CD4-positive, alpha-beta T cell treated with Interleukin-4 for 4 hours (primary cell): ENCODE data around the gene CKLF.
"Not testable (repeated sequence)": the region's sequence is repeated elsewhere in the genome, so short reads cannot be mapped to it uniquely, and the experiment has no call there.

Experiments
- DNase-seq: peaks from one replicate; pipeline ENCODE4 v3.0.0-alpha.2; 2020

CKLF gene

DNA sequence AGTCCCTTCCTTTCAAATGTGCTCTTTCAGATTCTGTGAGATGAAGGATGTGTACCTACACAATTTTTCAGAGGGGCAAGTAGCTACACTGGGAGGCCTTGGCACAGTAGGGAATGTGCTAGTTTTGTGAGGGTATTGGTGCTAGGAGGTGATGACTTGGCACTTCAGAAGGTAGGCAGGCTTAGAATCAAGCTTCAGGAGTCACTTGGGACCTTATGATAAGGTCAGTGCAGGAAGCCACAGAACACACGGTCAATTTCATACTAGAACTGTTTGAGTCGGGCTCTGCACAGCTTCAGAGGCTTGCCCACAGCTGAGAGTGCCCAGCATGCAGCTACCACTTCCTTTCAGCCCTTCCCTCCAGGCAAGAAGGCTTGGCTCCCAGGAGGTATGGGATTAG is 20.0 kb downstream of the CKLF start:
- no peak for DNase-seq

GRCh38 chr16:66574081-66574480 is 21.7 kb downstream of the CKLF start:
- no peak for DNase-seq

GRCh38 chr16:66574531-66574930 is 22.2 kb downstream of the CKLF start:
- no peak for DNase-seq

DNA sequence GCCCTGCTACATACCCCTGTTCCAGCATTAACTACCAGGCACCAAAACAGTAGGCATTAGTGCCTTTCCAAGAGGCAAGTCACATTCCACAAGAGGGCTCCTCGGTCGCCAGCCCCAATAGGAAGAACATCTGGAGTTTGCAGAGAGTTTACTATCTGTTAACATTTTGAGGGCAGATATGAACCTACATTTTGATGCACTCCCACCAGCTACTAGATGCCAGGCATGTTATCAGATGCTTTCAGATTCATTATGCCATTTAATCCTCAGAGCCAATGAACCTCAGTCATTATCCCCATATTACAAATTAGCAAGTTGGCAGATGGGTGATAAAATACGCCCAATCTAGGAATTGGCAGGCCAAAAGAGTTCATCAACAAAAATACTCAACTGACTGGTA is 22.7 kb downstream of the CKLF start:
- no peak for DNase-seq

- DNase-seq: no peak
These were observed 23.9 kb downstream of the CKLF start for GRCh38 chr16:66576296-66576695.

DNA sequence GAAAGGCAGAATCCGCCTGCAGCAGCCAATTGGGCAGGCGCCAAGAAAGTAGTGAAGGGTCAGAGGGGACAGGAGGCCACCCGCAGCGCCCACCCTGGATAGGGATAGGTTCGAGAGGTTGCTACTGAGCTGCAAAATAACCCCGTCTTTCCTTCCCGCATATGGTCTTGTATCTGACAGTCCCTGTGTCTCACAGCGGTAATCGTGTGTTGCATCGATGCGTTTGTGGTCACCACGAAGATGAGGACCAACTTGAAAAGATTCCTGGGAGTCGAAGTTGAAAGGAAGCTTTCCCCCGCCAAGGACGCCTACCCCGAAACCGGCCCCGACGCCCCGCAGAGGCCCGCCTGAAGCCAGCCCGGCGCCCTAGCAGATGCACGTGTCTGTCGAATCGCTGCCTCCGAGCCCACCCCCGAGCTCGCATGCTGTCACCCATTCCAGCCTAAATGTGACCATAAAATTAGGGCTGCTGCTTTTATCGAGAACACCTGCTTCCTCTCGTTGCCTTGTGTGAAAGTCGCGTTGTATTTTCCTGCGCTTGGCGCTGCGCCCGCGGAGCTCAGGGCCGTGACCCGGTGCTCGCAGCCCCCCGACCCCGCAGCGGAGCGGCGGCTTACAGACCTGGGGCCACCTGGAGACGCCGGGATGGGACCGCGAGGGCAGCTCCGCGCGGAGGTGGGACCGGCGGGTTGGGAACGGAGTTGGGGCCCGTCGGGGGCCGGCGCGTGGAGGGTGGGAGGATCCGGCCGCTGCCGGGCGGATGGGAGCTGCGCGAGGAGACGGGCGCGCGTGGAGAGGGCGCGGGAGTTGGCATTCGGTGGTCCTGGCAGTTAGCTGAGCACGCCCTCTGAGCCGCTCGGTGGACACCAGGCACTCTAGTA is 26.5 kb downstream of the CKLF start, which contains the start of gene CMTM2:
Gene CMTM2 (plus strand): TSS at position 813 of the 881 bp plus-strand sequence. CDS start 145 bp downstream, outside the sequence.
- DNase-seq: no peak

- DNase-seq: no peak
These were observed 28.3 kb downstream of the CKLF start for GRCh38 chr16:66580605-66581209.

- no peak for DNase-seq
These were observed 29.0 kb downstream of the CKLF start for GRCh38 chr16:66581246-66581952.

DNA sequence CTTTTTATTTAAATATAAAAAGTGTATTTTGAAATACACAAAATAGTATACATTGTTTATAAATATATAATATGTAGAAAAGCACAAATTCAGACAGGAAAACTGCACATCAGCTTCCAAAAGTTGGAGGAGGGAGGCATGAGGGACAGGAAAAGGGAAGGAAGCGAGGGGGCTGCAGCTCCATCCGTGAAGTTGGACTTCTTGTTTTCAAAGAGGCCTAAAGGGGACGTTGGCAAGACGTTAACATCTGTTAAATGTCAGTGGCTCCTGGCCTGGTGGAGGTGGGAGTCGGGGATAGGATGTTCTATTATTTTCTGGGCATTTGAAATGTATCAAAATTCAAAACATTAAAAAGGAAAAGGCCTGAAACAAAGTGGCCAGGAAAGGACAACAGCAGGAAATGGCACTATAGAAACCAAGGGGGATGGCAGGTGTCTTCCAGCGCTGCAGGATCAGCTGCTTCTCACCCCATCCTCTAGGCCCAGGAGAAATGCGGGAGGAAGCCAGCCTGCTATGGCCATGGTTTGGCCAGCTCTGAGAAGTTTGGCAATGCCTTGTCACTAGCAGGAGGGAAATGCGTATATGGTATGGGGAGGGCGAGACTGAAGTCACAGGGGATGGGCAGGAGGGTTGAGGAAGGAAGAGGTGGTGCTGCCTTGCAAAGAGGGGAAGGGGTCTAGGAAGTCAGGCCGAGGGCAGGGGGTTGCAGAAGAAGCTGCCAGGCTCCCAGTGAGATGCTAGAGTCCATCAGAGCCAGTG is 33.3 kb downstream of the CKLF start:
- DNase-seq: no peak

GRCh38 chr16:66587881-66588600 is 35.7 kb downstream of the CKLF start:
- DNase-seq: no peak

DNA sequence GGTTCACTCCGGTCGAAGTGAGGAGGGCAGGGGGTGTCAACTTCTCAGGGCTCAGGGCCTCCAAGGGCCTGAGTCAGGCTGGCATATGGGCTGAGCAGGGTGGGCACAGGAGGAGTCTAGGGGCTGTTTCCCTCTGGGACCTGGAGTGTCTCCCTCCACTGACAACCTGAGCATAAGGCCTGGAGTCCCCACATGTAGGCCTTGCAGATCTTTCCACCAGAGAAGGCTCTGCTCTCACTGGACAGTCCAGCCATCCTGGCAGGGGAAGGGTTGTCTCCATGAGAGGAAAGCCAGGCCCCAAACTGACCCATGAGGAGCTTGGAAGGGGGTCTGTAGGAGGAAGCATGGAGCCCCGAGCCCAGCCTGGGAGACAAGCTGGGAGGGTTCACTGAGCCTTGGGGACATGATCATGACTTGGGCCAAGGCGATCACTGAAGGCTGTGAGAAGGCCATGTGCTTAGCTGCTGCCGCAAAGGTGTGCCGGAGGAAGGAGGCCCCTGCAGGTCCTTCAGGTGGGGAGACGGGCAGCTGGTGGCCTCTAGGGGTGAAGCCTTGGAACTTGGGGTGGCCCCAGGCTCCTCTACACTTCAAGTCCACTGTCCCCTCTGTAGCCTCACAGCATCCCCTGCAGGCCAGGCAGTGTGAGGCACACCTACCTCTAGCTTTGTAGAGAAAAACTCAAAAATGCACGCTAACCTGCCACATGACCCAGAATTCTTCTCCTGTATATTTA is 36.8 kb downstream of the CKLF start:
- peak; percentile 75 for DNase-seq

GRCh38 chr16:66590322-66590721 is 37.9 kb downstream of the CKLF start:
- peak; percentile 62 for DNase-seq

DNA sequence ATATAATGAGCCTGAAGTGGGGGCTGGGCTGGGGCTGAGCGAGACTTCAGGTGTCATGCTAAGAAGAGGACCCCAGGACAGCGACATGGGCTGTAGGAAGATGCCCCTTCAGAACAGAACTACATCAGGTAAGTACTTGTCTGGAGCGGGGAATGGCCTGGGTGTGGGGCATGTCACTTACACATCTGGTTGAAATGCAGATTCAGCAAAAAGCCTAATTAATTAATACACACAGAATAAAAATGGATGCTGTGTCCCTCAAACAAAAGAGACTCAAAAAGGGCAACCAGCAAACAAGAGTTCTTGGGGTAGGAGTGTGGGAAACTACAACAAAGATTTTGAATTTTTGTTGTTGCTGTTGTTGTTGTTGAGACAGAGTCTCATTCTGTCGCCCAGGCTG is 38.6 kb downstream of the CKLF start:
- DNase-seq: no peak

GRCh38 chr16:66592241-66592640 is 39.9 kb downstream of the CKLF start:
- no peak for DNase-seq

GRCh38 chr16:66592814-66593213 is 40.4 kb downstream of the CKLF start:
- DNase-seq: no peak

GRCh38 chr16:66594739-66595138 is 42.4 kb downstream of the CKLF start:
- no peak for DNase-seq

GRCh38 chr16:66596559-66596958 is 44.2 kb downstream of the CKLF start:
- not testable (repeated sequence) for DNase-seq

- peak; percentile 7 for DNase-seq
These were observed 44.8 kb downstream of the CKLF start for GRCh38 chr16:66596986-66597848.

DNA sequence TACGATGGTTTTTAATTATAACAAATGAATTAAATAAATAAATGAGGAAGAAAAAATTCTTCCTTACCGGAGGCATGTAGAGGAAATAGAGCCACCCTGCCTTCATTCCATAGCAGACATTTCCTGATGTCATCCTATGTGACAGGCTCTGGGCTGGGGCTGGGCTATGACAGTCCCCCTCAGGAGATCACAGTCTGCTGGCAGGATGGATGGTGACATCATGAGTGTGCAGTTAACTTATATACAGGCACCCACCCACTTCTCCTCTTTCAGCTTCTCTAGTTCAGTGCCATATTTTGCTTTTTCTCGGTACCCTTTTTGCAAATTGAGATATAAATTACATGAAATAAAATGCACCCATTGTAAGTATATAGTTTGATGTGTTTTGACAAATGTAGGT is 45.7 kb downstream of the CKLF start:
- no peak for DNase-seq

- DNase-seq: no peak
These were observed 47.4 kb downstream of the CKLF start for GRCh38 chr16:66599726-66600125.

DNA sequence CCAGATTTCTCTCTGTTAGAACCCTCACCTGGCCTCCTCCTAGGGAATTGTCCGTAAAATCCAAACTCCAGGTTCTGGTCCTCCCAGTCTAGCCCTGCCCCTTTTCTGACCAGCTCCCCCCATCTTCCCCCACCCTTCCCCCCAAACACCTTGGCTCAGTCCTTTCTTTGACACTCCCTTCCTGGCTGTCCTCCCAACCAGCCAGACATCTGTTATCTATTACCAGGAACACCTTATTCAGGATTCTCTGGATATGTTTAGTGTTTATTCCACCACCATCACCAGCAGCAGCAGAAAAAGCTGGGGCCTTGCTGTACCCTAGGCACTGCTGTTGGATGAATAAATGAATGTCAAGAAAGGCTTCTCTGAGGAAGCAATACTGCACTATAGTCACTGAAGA is 48.1 kb downstream of the CKLF start:
- no peak for DNase-seq
